MM.1S (cell line): ENCODE measurements around the gene WDR26.

Source experiments
- DNase-seq: peaks from one replicate; pipeline ENCODE4 v3.0.0-alpha.2; 2015
- H2AFZ ChIP-seq: fragments of 300-600 bp; sonication (generic); 2 replicates; pipeline ENCODE4 v1.6.0; 2016; ENCODE audit warnings: antibody characterized with exemption, low read length
- H3F3A ChIP-seq: fragments of 300-600 bp; sonication (generic); 2 replicates; pipeline ENCODE4 v1.6.1; 2016; ENCODE audit warnings: mild to moderate bottlenecking, antibody characterized with exemption, low read length, moderate library complexity, mixed read lengths; ENCODE audit not compliant: insufficient read depth
- H3K27ac ChIP-seq: fragments of 300-600 bp; sonication (generic); 2 replicates; pipeline ENCODE4 v1.5.1; 2016; ENCODE audit warnings: mild to moderate bottlenecking, low read length
- H3K27me3 ChIP-seq: fragments of 300-600 bp; sonication (generic); replicated peaks from 2 replicates; pipeline ENCODE4 v1.6.0; 2016; ENCODE audit warnings: low read length; ENCODE audit not compliant: insufficient read depth
- H3K36me3 ChIP-seq: fragments of 300-600 bp; sonication (generic); replicated peaks from 2 replicates; pipeline ENCODE4 v1.6.1; 2016; ENCODE audit warnings: mild to moderate bottlenecking, low read length, mixed read lengths; ENCODE audit not compliant: insufficient read depth
- H3K4me1 ChIP-seq: fragments of 300-600 bp; sonication (generic); 2 replicates; pipeline ENCODE4 v1.6.1; 2016; ENCODE audit warnings: low read length, mixed read lengths
- H3K4me2 ChIP-seq: fragments of 300-600 bp; sonication (generic); 2 replicates; pipeline ENCODE4 v1.6.0; 2016; ENCODE audit warnings: low read depth, low read length
- H3K4me3 ChIP-seq: fragments of 300-600 bp; sonication (generic); 2 replicates; pipeline ENCODE4 v1.5.1; 2016; ENCODE audit warnings: low read length, mixed read lengths
- H3K79me2 ChIP-seq: fragments of 300-600 bp; sonication (generic); 2 replicates; pipeline ENCODE4 v1.6.1; 2016; ENCODE audit warnings: mixed run types, low read length, mixed read lengths
- H3K9ac ChIP-seq: fragments of 300-600 bp; sonication (generic); 2 replicates; pipeline ENCODE4 v1.6.1; 2016; ENCODE audit warnings: low read length, mixed read lengths
- H3K9me2 ChIP-seq: fragments of 300-600 bp; sonication (generic); replicated peaks from 2 replicates; pipeline ENCODE4 v1.6.1; 2016; ENCODE audit warnings: mild to moderate bottlenecking, low read length, mixed read lengths; ENCODE audit not compliant: insufficient read depth
- H3K9me3 ChIP-seq: fragments of 300-600 bp; sonication (generic); replicated peaks from 2 replicates; pipeline ENCODE4 v1.6.1; 2016; ENCODE audit warnings: mild to moderate bottlenecking, low read length, mixed read lengths; ENCODE audit not compliant: insufficient read depth
- H4K20me1 ChIP-seq: fragments of 300-600 bp; sonication (generic); 2 replicates; pipeline ENCODE4 v1.6.1; 2016; ENCODE audit warnings: mild to moderate bottlenecking, low read length, moderate library complexity, mixed read lengths; ENCODE audit not compliant: insufficient read depth
- EZH2 ChIP-seq: fragments of 300-600 bp; sonication (generic); optimal IDR thresholded peaks from 2 replicates; pipeline ENCODE3; 2017; ENCODE audit warnings: low read depth, mild to moderate bottlenecking, antibody characterized with exemption, low read length, mixed read lengths
- EZH2phosphoT487 ChIP-seq: fragments of 300-600 bp; sonication (generic); IDR thresholded peaks from 2 replicates; pipeline ENCODE4 v1.6.1; 2018; ENCODE audit warnings: antibody characterized with exemption, low read length
- TF ChIP-seq, protein P1 (sequence below): fragments of 300-600 bp; sonication (generic); IDR thresholded peaks from 2 replicates; pipeline ENCODE4 v1.5.1; 2016; ENCODE audit warnings: antibody characterized with exemption, low read length, mixed read lengths

WDR26 gene

GRCh38 chr1:224383218-224383617 is 51.4 kb downstream of the WDR26 start:
- Histone ChIP-seq H3K9ac (no peak overlapping the region), H3K4me1 (peaks cover 20% of the 10 kb centered on the region), H3K4me2 (no peak overlapping the region), H3K36me3 (0 out of 2 replicates have a peak, but pooled peaks cover 2% of the 10 kb centered on the region), H3K9me3 (no peaks in the 10 kb centered on the region), H3K9me2 (no peaks in the 10 kb centered on the region), H4K20me1 (no peaks in the 10 kb centered on the region), H3K27me3 (no peaks in the 10 kb centered on the region), H3K4me3 (no peak overlapping the region), H3K27ac (no peak overlapping the region), H3F3A (peaks cover 22% of the 10 kb centered on the region), H3K79me2 (no peaks in the 10 kb centered on the region), H2AFZ (no peak overlapping the region)
- DNase-seq, result no peak
- TF ChIP-seq, protein P1, sequence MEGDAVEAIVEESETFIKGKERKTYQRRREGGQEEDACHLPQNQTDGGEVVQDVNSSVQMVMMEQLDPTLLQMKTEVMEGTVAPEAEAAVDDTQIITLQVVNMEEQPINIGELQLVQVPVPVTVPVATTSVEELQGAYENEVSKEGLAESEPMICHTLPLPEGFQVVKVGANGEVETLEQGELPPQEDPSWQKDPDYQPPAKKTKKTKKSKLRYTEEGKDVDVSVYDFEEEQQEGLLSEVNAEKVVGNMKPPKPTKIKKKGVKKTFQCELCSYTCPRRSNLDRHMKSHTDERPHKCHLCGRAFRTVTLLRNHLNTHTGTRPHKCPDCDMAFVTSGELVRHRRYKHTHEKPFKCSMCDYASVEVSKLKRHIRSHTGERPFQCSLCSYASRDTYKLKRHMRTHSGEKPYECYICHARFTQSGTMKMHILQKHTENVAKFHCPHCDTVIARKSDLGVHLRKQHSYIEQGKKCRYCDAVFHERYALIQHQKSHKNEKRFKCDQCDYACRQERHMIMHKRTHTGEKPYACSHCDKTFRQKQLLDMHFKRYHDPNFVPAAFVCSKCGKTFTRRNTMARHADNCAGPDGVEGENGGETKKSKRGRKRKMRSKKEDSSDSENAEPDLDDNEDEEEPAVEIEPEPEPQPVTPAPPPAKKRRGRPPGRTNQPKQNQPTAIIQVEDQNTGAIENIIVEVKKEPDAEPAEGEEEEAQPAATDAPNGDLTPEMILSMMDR, result no peak
- TF ChIP-seq EZH2, result no peak
- no peak for TF ChIP-seq EZH2phosphoT487

GRCh38 chr1:224381880-224382548 is 52.6 kb downstream of the WDR26 start:
- Histone ChIP-seq H3K9me3 (no peaks in the 10 kb centered on the region), H2AFZ (no peak overlapping the region), H3F3A (peaks cover 34% of the 10 kb centered on the region), H3K4me1 (peaks cover 32% of the 10 kb centered on the region), H3K4me3 (no peak overlapping the region), H3K79me2 (no peaks in the 10 kb centered on the region), H3K4me2 (no peak overlapping the region), H3K9me2 (no peaks in the 10 kb centered on the region), H4K20me1 (no peaks in the 10 kb centered on the region), H3K36me3 (0 out of 2 replicates have a peak, but pooled peaks cover 2% of the 10 kb centered on the region), H3K9ac (no peak overlapping the region), H3K27me3 (no peaks in the 10 kb centered on the region), H3K27ac (no peak overlapping the region)
- no peak for DNase-seq
- TF ChIP-seq EZH2phosphoT487 (no peak), EZH2 (no peak)
- TF ChIP-seq, protein P1, result no peak

- Histone ChIP-seq H3K36me3 (no peaks in the 10 kb centered on the region), H3K27me3 (no peaks in the 10 kb centered on the region), H3K27ac (peak overlapping the region; percentile 3; the same call in 1 of the 2 replicates), H3K4me2 (peak overlapping the region; percentile 42), H3K9ac (no peak overlapping the region), H3F3A (peaks cover 35% of the 10 kb centered on the region), H4K20me1 (no peaks in the 10 kb centered on the region), H3K9me3 (no peaks in the 10 kb centered on the region), H2AFZ (no peak overlapping the region), H3K4me1 (peaks cover 38% of the 10 kb centered on the region), H3K4me3 (no peak overlapping the region), H3K79me2 (no peaks in the 10 kb centered on the region), H3K9me2 (no peaks in the 10 kb centered on the region)
- TF ChIP-seq, protein P1, result no peak
- TF ChIP-seq EZH2, result no peak
- TF ChIP-seq EZH2phosphoT487, result no peak
- peak; percentile 36 for DNase-seq
These were observed 54.6 kb downstream of the WDR26 start for GRCh38 chr1:224380003-224380402.
